BLaER1 (cell line): ENCODE data around the gene MDK.

Source experiments
- H3K27ac ChIP-seq: shearing (Covaris generic); formaldehyde crosslinking; 2 replicates; pipeline ENCODE4 v1.8.1; 2022
- H3K27me3 ChIP-seq: shearing (Covaris generic); formaldehyde crosslinking; 2 replicates; pipeline ENCODE4 v1.8.1; 2022
- H3K36me3 ChIP-seq: shearing (Covaris generic); formaldehyde crosslinking; 2 replicates; pipeline ENCODE4 v1.8.1; 2022
- H3K4me1 ChIP-seq: shearing (Covaris generic); formaldehyde crosslinking; 2 replicates; pipeline ENCODE4 v1.8.1; 2022
- H3K4me2 ChIP-seq: shearing (Covaris generic); formaldehyde crosslinking; 2 replicates; pipeline ENCODE4 v1.8.1; 2022
- H3K4me3 ChIP-seq: shearing (Covaris generic); formaldehyde crosslinking; 2 replicates; pipeline ENCODE4 v1.8.1; 2022
- H3K9ac ChIP-seq: shearing (Covaris generic); formaldehyde crosslinking; 2 replicates; pipeline ENCODE4 v1.8.1; 2022
- H3K9me3 ChIP-seq: shearing (Covaris generic); formaldehyde crosslinking; 2 replicates; pipeline ENCODE4 v1.8.1; 2022
- H4K20me1 ChIP-seq: shearing (Covaris generic); formaldehyde crosslinking; 2 replicates; pipeline ENCODE4 v1.8.1; 2022
- Cebpa-rat ChIP-seq: shearing (Covaris generic); IDR thresholded peaks from 2 replicates; pipeline ENCODE4 v1.8.1; 2022

Gene MDK

DNA sequence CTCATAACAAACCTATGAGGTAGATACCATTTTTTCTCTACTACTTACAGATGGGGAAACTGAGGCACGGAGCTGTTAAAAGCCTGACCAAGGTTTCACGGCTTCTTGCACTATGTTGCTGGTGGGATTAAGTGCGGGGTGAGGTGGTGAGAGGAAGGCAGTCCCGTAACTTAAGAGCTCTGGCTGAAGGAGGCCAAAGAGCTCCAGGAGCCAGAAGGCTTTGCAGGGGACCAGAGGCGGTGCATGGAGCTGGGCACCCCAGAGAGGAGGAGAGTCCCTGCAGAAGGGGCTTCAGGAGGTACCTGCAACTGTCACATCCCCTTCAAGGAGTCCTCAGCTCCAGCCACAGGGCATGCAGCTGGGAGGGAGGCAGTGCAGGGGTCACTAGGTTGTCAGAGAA, 6.0 kb downstream of the MDK start:
- TF ChIP-seq Cebpa-rat = no peak
- Histone ChIP-seq H3K4me2 (peak overlapping the region; percentile 24; the same call in 1 of the 2 replicates), H3K9me3 (no peaks in the 10 kb centered on the region), H4K20me1 (peaks cover 74% of the 10 kb centered on the region), H3K9ac (no peak overlapping the region), H3K4me3 (no peak overlapping the region), H3K36me3 (peaks cover 14% of the 10 kb centered on the region), H3K27ac (no peak overlapping the region), H3K27me3 (peaks cover 74% of the 10 kb centered on the region), H3K4me1 (peaks cover 36% of the 10 kb centered on the region)

DNA sequence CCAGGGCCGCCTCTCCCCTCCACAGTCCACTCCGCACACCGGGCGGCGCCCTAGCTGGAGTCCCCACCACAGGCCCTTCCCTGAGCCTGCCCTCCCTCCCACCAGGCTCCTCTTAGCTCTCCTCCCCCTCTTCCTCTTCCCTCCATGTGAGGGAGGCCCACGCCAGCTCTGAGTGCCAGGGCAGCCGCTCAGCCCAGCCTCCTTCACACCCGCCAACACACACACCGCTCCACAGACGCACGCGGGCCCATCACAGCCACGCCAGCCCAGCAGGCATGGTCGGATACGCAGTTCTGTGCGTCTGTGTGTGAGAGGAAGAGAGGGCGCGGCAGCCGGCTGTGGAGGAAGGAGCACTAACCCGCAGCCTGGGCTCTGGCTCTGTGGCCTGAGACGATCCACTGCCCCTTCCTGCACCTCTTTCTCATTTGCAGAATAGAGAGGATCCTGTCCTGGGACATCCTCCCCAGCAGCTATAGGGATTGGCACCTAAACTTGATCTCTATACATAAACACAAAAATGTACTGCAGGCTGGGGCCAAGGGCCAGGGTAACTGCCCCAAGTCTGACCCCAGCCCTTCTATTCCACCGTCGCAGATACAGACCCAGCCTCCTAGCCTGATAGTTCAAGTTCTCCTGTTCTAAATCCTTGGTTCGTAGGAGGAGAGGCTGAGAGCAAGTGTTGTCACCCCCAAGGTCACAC, 6.6 kb downstream of the MDK start:
- peaks cover 74% of the 10 kb centered on the region for H4K20me1 ChIP-seq
- peak overlapping the region; percentile 24; the same call in 1 of the 2 replicates for H3K4me2 ChIP-seq
- H3K9me3 ChIP-seq = no peaks in the 10 kb centered on the region
- H3K36me3 ChIP-seq = peaks cover 12% of the 10 kb centered on the region
- no peak for TF ChIP-seq Cebpa-rat
- no peak overlapping the region for H3K27ac ChIP-seq
- no peak overlapping the region for H3K9ac ChIP-seq
- peaks cover 35% of the 10 kb centered on the region for H3K4me1 ChIP-seq
- peaks cover 80% of the 10 kb centered on the region for H3K27me3 ChIP-seq
- H3K4me3 ChIP-seq = no peak overlapping the region

DNA sequence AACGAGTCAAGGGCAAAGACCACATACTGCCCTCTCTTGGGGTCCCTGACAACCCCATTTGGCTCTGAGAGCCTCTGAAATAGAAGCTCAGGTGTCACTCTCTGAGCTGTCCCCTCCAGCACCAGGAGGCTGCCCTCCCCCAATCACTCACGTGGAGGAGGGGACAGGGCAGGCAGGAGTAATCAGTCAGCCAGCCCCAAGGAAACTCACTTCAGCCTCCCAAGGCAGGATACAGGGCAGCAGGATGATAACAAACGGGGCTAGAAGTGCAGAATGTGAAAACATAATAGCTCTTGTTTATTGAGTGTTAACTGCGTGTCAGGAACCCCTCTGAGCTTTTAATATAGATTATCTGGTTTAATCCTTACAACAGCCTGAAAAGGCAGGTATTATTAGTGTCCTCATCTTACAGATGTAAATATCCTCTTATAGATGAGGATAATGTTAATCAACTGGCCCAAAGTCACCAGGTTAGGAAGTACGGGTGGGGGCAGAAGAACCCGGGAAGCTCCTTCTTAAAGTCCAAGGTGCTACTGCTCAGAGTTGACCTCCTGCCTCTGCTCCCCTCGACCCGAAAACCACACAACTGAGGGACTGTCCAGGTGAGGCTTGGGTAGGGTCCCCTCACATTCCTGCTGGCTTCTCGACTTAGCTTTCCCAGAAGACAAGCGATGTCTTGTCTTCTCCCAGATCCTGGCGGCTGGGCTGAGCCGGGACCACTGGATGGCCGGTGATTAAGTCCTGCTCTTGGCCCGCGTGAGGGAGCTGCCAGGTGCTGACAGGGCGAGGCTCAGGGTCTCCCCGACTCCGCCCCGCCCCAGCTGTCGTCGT, 7.4 kb downstream of the MDK start:
- Histone ChIP-seq H3K27ac (no peak overlapping the region), H3K27me3 (peaks cover 86% of the 10 kb centered on the region), H3K36me3 (peaks cover 4% of the 10 kb centered on the region), H3K9ac (no peak overlapping the region), H3K4me1 (peaks cover 31% of the 10 kb centered on the region; the same call in 1 of the 2 replicates), H4K20me1 (peaks cover 76% of the 10 kb centered on the region), H3K4me3 (peak overlapping the region; percentile 60), H3K9me3 (no peaks in the 10 kb centered on the region), H3K4me2 (peak overlapping the region; percentile 86)
- TF ChIP-seq Cebpa-rat = no peak

DNA sequence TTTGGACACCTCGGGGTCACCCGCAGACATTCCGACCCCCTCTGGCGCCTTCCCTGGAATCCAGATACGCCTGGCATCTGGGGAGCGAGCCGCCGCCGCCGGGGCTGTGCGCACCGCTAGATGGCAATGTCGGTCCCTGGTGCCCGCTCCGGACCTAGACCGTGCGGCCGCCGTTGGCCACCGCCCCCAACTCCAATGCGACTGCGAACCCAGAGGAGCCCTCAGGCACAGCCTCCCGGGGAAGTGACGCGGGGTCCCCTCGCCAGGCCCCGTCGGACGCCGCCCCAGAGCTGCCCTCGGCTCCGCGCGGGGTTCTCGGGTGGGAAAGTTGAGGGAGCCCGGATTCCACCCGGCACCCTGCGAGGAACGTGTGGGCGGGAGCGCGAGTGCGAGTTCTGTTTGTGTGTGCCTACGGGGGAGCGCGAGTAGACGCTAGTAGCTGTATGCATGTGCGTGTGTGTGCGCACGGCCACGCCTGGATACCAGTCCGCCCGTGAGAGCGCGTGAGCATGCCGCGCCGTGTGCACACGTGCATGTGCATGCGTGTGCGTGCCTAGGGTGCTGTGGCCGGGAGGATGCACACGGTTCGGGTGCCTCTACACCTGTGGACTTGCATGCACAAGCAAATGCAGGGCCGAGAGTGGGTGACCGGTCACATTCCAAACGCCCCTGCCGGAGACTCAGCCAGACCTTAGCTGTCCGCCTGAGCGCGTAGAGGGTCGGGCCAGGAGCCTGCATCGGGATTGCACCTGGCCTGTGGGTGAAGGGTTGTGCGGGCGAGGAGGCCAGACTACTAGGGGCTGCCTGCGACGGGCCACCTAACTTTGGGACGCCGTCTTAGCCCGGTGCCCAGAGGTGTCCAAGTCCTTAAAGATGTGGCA, 8.2 kb downstream of the MDK start:
- Histone ChIP-seq H4K20me1 (peaks cover 81% of the 10 kb centered on the region), H3K9me3 (no peaks in the 10 kb centered on the region), H3K36me3 (no peaks in the 10 kb centered on the region), H3K4me3 (peak overlapping the region; percentile 60), H3K4me2 (peak overlapping the region; percentile 86), H3K4me1 (peaks cover 31% of the 10 kb centered on the region; the same call in 1 of the 2 replicates), H3K27me3 (peaks cover 86% of the 10 kb centered on the region), H3K27ac (no peak overlapping the region), H3K9ac (no peak overlapping the region)
- no peak for TF ChIP-seq Cebpa-rat

DNA sequence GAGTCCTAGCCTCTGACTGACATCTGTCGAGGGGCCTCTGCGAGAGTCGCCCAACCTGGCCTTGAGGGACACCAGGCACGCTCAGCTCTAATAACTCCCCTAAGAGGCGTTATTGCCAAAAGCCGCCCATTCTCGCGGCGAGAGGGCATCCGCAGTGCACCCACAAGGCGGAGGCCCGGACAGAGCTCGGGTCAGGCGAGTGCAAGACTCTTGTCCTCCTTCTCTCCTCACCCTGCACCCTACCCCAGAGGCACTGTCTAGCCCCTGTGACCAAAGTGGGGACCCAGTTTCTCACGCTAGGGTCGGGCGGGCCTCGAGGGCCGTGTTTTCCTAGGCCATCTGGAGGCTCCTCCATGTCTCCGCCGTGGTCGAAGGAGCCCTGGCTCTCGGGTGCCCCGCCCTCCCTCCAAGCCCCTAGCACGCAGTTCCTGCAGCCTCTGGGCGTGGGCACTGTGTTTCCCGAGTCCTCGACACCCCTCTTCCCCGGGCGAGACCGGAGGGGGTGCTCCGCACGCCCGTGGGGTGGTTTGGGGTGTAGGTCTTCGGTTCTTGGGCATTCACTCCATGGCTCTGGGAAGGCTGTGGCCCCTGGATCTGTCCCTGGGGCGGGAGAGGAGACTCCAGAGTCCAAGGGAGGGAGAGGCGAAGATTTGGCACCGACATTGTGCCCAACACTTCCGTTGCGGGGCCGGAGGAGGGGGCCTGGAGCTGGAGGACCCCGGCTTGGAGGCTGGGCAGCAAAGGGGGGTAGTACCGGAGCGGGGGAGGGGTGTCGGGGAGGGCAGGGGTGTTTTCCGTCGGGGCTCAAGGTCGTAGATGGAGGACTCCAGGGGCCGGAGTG, 9.1 kb downstream of the MDK start:
- H3K4me2 ChIP-seq = peak overlapping the region; percentile 86; the same call in 1 of the 2 replicates
- H3K27ac ChIP-seq = no peak overlapping the region
- no peak overlapping the region for H3K4me3 ChIP-seq
- no peaks in the 10 kb centered on the region for H3K9me3 ChIP-seq
- H3K4me1 ChIP-seq = peaks cover 31% of the 10 kb centered on the region; the same call in 1 of the 2 replicates
- no peak for TF ChIP-seq Cebpa-rat
- peaks cover 2% of the 10 kb centered on the region; the same call in 1 of the 2 replicates for H3K36me3 ChIP-seq
- peaks cover 80% of the 10 kb centered on the region for H4K20me1 ChIP-seq
- peaks cover 81% of the 10 kb centered on the region for H3K27me3 ChIP-seq
- no peak overlapping the region for H3K9ac ChIP-seq

DNA sequence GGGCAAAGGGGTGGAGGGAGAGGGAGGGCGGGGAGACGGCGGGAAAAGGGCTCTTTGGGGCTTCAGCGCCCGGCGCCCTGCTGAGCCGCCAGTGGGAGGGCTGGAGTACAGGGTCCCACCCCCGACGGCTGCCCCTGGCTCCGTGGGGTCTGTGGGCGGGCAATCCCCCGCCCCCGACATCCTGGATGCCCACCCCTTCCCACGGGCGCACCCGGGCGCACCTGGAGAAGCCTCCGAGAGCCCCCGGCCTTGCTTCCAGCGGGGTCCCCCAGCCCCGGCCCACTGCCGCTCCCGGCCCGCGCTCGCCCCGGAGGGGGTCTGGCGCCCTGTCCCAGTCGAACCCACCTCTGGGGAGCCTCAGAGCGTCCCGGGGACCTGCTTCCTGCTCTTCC, 9.7 kb downstream of the MDK start:
- peaks cover 86% of the 10 kb centered on the region for H4K20me1 ChIP-seq
- H3K27me3 ChIP-seq = peaks cover 75% of the 10 kb centered on the region
- no peak overlapping the region for H3K9ac ChIP-seq
- peak overlapping the region; percentile 76 for H3K4me2 ChIP-seq
- H3K4me1 ChIP-seq = peaks cover 31% of the 10 kb centered on the region; the same call in 1 of the 2 replicates
- no peaks in the 10 kb centered on the region for H3K9me3 ChIP-seq
- H3K36me3 ChIP-seq = peaks cover 8% of the 10 kb centered on the region
- H3K4me3 ChIP-seq = peak overlapping the region; percentile 59
- no peak overlapping the region for H3K27ac ChIP-seq
- TF ChIP-seq Cebpa-rat = no peak

DNA sequence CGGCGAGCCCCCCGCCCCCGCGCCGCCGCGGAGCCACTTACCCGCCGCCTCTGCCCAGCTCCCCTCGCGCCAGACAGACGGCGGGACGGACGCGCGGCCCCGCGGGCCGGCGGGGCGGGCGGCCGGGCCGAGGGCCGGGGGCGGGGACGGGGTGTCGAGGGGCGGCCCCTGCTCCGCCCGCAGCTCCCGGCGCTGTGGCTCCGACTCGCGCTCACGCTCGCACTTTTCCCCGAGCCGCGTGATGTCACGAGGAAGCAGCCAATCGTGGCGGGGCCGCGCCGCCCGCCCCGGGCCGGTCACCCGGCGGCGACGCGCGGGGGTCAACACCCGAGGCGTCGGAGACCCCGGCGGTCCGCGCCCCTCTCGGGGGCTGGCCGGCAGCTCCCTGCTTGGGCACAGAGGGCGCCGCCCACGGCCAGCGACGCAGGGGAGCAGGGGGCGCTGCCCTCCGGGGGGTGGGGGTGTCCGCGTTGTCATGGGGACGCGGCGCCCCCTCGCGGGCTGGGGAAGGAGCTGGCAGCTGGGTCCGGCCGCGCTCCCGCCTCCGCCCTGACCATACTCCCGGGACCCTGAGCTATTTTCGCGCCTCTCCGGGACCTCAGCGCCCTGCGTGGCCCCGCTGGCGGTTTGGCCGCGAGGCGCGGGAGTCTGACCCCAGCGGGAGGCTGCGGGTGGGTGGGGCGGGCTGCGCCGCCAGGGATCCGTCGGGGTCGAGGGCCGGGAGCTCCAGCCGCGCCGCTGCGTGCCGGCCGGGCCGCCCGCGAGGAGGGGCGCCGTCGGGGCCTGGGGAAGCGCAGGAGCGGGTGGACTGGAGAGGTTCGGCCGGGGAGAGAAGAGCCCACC, 10.3 kb downstream of the MDK start, which contains the start of gene CHRM4:
Gene CHRM4, minus strand, starts transcription at position 199 of the 843 bp plus-strand sequence. CDS start 5,219 bp downstream, outside the sequence.
- H3K4me1 ChIP-seq = peaks cover 31% of the 10 kb centered on the region; the same call in 1 of the 2 replicates
- peaks cover 68% of the 10 kb centered on the region for H3K27me3 ChIP-seq
- no peak within 1 kb of the TSS for H3K9ac ChIP-seq

More for the DNA sequence above, 10.3 kb downstream of the MDK start, which contains the start of gene CHRM4:
- Histone ChIP-seq H4K20me1 (peaks cover 92% of the 10 kb centered on the region), H3K27ac (no peak within 1 kb of the TSS), H3K4me3 (peak within 1 kb of the TSS; percentile 59), H3K36me3 (peaks cover 15% of the 10 kb centered on the region), H3K9me3 (no peaks in the 10 kb centered on the region), H3K4me2 (peak within 1 kb of the TSS; percentile 76)
- no peak for TF ChIP-seq Cebpa-rat
